ENCODE measurements around the gene BPI. TPM values are rescaled to one million over a fixed set of nuclear protein-coding genes. Genes with fewer than 3 reads are reported as not detected.
"Not testable (repeated sequence)": the region's sequence is repeated elsewhere in the genome, so short reads cannot be mapped to it uniquely, and the experiment has no call there.

The BPI gene
- total RNA-seq, 1 donor from 2014 or later, result not detected

DNA sequence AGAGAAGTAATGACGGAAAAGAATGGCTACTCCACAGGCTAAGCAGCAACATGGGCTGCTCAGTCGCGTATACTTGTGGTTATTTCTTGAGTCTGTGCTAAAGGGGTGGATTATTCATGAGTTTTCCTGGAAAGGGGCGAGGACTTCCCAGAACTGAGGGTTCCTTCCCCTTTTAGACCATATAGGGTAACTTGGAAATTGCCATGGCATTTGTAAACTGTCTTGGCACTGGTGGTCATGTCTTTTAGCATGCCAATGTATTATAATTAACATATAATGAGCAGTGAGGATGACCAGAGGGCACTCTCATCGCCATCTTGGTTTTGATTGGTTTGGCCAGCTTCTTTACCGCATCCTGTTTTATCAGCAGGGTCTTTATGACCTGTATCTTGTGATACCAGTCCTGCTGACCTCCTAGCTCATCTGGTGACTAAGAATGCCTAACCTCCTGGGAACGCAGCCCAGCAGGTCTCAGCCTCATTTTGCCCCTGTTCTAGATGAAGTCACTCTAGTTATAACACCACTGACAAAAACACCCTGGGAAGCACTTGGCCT lies 53.8 kb downstream of the BPI start:
- no peak for DNase-seq (ENCODE audit: low spot score)

- no peak for DNase-seq (ENCODE audit: low spot score)
Observed at GRCh38 chr20:38358556-38358955, 54.6 kb downstream of the BPI start.

GRCh38 chr20:38363004-38363747 lies 59.2 kb downstream of the BPI start:
- DNase-seq (ENCODE audit: low spot score), result no peak

DNA sequence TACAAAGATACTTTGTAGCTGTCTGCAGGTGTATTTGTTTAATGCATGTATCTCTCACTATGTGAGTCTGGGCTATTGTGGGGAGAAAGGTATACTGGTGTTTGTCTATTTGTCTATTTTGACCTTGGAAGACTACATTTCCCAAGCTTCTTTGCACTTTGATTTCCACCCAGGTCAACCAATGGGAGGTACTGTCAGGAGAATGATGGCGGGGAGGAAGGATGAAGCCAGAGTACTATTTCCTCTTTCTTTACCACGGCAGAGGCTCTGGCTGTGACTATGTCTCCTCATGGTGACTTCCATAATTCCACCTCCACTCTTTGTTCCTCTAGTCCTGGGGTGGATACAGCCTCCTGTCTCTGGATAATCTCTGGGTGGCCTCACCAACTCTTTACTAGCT lies 65.4 kb downstream of the BPI start:
- no peak for DNase-seq (ENCODE audit: low spot score)

DNA sequence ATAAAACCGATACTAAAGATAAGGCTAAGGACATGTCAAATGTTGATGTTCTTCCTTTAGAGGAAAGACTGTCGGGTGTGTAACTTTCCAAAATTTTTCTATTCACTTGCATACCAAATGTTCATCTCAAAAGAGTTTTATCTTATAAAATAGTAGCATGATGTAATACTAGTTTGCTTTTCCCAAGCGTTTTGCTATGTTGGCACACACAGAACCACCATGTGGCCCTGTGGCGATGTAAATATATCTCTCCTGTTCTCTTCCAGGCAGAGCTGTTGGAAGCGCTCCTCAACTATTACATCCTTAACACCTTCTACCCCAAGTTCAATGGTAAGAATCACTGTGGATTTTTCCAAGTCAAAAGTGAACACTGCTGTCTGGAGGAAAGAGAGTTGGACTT lies 68.8 kb downstream of the BPI start:
- no peak for DNase-seq (ENCODE audit: low spot score)

DNA sequence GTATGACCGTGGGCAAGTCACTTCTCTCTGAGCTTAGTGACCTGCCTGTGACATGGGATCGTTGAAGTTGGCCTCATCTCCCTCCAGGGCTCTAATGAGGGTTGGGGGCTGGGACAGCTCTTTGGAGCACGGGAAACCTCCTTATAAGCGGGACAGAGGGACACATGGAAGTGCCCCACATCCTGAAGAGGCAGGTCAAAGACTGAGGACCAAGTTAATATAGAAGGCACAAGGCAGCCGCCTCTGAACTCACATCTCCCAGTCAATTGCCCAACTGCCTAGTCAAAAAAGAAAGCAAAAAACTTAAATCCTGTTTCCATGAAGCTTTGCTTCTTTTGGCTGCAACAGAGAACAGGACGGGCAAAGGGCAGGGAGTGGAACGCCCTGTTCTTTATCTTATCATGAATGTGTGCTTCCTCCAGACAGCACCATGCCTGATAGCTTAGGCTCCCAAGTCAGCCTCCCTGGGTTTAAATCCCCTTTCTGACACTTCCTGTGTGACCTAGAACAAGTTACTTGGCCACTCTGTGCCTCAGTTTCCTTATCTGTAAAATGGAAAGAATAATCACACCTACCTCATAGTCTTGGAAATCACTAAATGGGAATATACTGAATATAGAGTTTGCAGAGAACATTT lies 69.4 kb downstream of the BPI start:
- no peak for DNase-seq (ENCODE audit: low spot score)

DNA sequence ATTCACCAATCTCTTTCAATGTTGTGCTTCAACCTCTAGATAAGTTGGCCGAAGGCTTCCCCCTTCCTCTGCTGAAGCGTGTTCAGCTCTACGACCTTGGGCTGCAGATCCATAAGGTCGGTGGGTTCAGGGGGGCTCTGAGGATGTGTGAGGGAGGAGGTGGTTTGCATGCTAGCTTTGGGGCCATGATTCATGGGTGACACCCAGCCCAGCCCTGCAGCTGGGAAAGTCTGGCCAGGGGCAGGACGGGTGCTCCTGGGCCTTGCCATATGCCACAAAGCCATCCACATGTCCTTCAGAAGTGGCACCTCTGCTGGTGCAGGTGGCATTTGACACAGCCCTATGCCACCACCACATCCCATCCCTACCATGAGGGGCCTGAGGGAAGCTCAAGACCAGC lies 69.9 kb downstream of the BPI start:
- no peak for DNase-seq (ENCODE audit: low spot score)

GRCh38 chr20:38377039-38377685 lies 73.2 kb downstream of the BPI start:
- DNase-seq (ENCODE audit: low spot score), result no peak

DNA sequence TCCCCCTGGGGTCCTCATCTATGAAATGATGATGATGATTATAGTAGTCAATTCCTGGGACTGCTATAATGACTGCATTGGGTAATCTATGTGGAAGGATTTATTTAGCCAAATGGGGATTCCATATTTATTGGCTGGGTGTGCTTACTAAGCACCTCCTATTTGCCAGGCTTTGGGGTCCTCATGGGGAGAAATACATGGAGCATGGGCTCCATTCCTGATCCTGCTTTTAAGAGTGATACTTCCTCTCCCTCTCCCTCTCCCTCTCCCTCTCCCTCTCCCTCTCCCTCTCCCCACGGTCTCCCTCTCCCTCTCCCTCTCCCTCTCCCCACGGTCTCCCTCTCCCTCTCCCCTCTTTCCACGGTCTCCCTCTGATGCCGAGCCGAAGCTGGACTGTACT lies 73.9 kb downstream of the BPI start:
- DNase-seq (ENCODE audit: low spot score), result not testable (repeated sequence)

GRCh38 chr20:38383147-38383546 lies 79.2 kb downstream of the BPI start:
- no peak for DNase-seq (ENCODE audit: low spot score)

GRCh38 chr20:38386004-38386403 lies 82.0 kb downstream of the BPI start:
- DNase-seq (ENCODE audit: low spot score), result no peak

GRCh38 chr20:38386851-38387250 lies 82.9 kb downstream of the BPI start:
- no peak for DNase-seq (ENCODE audit: low spot score)

Other genes starting within 250 kb of the BPI start
- gene TGM2, start 138.9 kb upstream of the BPI start, total RNA-seq, result 131 TPM
- 5.6 TPM for gene KIAA1755, start 43.4 kb upstream of the BPI start, total RNA-seq
- gene LBP, start 42.3 kb downstream of the BPI start, total RNA-seq, result 59.3 TPM
- gene SNHG17, start 131.2 kb downstream of the BPI start, total RNA-seq, result 63.9 TPM
- 29.7 TPM for gene RALGAPB, start 168.7 kb downstream of the BPI start, total RNA-seq